Adrenal gland (tissue), 5 donors: Measurements from ENCODE around the gene MARS1.

ENCODE experiments used
- POLR2A ChIP-seq, 2 donors: fragments of 450-650 bp; IDR thresholded peaks; one replicate each; pipeline ENCODE4 v1.6.1; 2017; ENCODE audit warnings: antibody characterized with exemption in 2 of 2, mild to moderate bottlenecking in 2 of 2, moderate library complexity in 1 of 2
- TF ChIP-seq, protein P1 (sequence below), 6 experiments: fragments of 450-650 bp in 4 of 6; fragments of 200-600 bp in 2 of 6; sonication (generic) in 1 of 6; IDR thresholded peaks; 1 replicate in 5 of 6; 2 replicates in 1 of 6; pipeline versions ENCODE4 v1.5.1 to v1.8.0; 2016 to 2021; ENCODE audit warnings: antibody characterized with exemption in 6 of 6, mild to moderate bottlenecking in 2 of 6, moderate library complexity in 1 of 6
- donor health status: DM: no; HTN: no; CAD: no.

DNA sequence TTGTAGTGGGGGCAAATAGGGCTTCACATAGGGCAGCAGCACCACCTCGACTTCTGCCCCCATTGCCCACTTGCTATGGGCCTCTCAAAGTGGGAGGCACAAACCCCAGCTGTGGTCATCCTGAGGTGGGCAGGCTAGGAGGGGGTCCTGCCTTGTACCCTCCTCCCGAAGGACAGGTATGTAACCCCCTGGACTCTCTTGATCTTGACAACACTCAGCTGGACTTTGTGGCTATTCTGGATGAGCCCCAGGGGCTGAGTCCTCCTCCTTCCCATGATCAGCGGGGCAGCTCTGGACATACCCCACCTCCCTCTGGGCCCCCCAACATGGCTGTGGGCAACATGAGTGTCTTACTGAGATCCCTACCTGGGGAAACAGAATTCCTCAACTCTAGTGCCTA lies 16.2 kb upstream of the MARS1 start:
- TF ChIP-seq, protein P1, sequence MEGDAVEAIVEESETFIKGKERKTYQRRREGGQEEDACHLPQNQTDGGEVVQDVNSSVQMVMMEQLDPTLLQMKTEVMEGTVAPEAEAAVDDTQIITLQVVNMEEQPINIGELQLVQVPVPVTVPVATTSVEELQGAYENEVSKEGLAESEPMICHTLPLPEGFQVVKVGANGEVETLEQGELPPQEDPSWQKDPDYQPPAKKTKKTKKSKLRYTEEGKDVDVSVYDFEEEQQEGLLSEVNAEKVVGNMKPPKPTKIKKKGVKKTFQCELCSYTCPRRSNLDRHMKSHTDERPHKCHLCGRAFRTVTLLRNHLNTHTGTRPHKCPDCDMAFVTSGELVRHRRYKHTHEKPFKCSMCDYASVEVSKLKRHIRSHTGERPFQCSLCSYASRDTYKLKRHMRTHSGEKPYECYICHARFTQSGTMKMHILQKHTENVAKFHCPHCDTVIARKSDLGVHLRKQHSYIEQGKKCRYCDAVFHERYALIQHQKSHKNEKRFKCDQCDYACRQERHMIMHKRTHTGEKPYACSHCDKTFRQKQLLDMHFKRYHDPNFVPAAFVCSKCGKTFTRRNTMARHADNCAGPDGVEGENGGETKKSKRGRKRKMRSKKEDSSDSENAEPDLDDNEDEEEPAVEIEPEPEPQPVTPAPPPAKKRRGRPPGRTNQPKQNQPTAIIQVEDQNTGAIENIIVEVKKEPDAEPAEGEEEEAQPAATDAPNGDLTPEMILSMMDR (IDR thresholded peaks at IDR 0.05), result no peak
- no peak for TF ChIP-seq POLR2A (IDR thresholded peaks at IDR 0.05)
